Testis (tissue), 3 donors: ENCODE measurements around the gene NPB. TPM values are rescaled to one million over a fixed set of nuclear protein-coding genes. Genes with fewer than 3 reads are reported as not detected.

Experiments used
- DNase-seq: peaks from one replicate; pipeline ENCODE4 v3.0.0-alpha.2; 2019
- H3K27ac ChIP-seq, 2 donors: fragments of 200-600 bp; sonication (generic); one replicate each; pipeline ENCODE4 v1.5.1; 2019
- H3K27me3 ChIP-seq: fragments of 200-600 bp; sonication (generic); one replicate; pipeline ENCODE4 v1.5.1; 2019
- H3K36me3 ChIP-seq: fragments of 200-600 bp; sonication (generic); one replicate; pipeline ENCODE4 v1.5.1; 2017; ENCODE audit warnings: low read depth; ENCODE audit errors: missing control alignments
- H3K4me1 ChIP-seq: fragments of 200-600 bp; sonication (generic); one replicate; pipeline ENCODE4 v1.5.1; 2019
- H3K4me3 ChIP-seq, 2 donors: fragments of 200-600 bp; sonication (generic); one replicate each; pipeline ENCODE4 v1.5.1; 2017 to 2019
- H3K9me3 ChIP-seq: fragments of 200-600 bp; sonication (generic); one replicate; pipeline ENCODE4 v1.5.1; 2017
- POLR2A ChIP-seq: fragments of 450-650 bp; IDR thresholded peaks from one replicate; pipeline ENCODE4 v1.6.1; 2017; ENCODE audit warnings: antibody characterized with exemption, mild to moderate bottlenecking, moderate library complexity
- WGBS, 2 donors: methylation state at CpG; one replicate each; pipeline ENCODE4 v1.1.5; 2018; 5-methylcytosine and 5-hydroxymethylcytosine counted together
- intact Hi-C: fragments of 100-400 bp; cut with DNase I; formaldehyde crosslinking; loops from one replicate; pipeline ENCODE4 v1.15.1; 2023; ENCODE audit warnings: low total_unique reads
- polyA plus RNA-seq: library from polyadenylated mRNA; stranded (reverse); fragments of 350-450 nt; fragmentation: Illumina TruSeq; extraction: RNeasy Lipid Tissue Mini Kit (QIAGEN cat#74804); gene quantifications from one replicate; pipeline ENCODE4 v1.2.3, GENCODE V29; 2014; ENCODE audit warnings: low read depth, low replicate concordance; ENCODE audit not compliant: insufficient read depth
- total RNA-seq, 2 donors: library from RNA; depleted of rRNA; stranded (reverse); fragments of >200 nt; gene quantifications; one replicate each; pipeline ENCODE4 v1.2.3, GENCODE V29; 2016
- TF ChIP-seq, protein P1 (sequence below), 3 experiments: fragments of 450-650 bp in 2 of 3; fragments of 200-600 bp in 1 of 3; sonication (generic) in 1 of 3; IDR thresholded peaks; one replicate each; pipeline ENCODE4 v1.5.1; 2016 to 2019; ENCODE audit warnings: antibody characterized with exemption in 3 of 3, mild to moderate bottlenecking in 2 of 3, moderate library complexity in 1 of 3

Gene NPB
- total and polyA plus RNA-seq, 3 donors from 2014 or later: 1.8 to 27.3 (median 22.7) TPM

DNA sequence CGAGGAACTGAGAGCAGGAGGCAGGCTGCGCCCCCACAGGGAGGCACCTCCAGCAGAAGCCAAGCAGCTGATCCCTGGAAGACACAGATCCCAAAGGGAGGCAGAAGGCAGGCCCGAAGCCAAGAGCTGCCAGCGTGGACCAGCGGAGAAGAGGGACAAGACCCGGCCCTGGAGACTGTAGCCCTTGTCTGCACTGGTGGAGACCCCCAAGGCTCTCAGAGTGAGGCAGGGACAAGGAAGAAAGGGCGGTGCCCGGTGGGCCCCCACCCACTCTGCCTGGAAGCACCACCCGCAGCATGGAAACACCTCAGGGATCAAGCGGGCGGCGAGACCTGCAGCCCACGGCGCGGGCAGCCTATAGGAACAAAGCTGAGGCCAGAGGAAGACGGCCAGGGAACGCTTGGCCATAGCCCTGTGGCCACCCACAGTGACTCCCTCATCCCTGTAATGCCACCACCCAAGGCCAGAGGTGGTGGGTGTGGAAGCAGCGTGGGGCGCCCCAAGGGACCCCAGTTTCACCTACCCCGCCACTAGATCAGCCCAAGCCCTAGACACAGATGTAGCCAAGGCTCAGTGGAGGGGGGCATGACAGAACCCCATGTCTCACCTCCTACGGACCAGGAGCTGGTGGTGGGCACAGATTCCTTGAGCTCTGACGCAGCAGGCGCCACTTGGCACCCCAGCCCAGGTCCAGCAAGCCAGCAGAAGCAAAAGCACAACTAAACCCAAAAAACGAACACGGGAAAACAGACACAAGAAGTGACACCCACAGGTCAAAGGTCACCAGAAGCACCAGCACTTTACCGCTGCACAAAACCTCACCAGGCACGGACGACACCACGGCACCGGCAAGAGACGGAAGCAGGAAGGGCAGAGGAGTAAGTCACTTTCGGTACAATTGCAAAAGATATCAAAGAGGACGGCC, 18.8 kb downstream of the NPB start:
- Histone ChIP-seq H3K4me1 (peaks cover 45% of the 10 kb centered on the region), H3K36me3 (no peaks in the 10 kb centered on the region), H3K4me3 (no peak overlapping the region), H3K9me3 (no peaks in the 10 kb centered on the region), H3K27ac (no peak overlapping the region), H3K27me3 (no peaks in the 10 kb centered on the region)
- DNase-seq: no peak
- 84 to 86% methylated on average over 30 to 33 of the region's 33 CpGs for WGBS, 2 donors
- TF ChIP-seq, protein P1, sequence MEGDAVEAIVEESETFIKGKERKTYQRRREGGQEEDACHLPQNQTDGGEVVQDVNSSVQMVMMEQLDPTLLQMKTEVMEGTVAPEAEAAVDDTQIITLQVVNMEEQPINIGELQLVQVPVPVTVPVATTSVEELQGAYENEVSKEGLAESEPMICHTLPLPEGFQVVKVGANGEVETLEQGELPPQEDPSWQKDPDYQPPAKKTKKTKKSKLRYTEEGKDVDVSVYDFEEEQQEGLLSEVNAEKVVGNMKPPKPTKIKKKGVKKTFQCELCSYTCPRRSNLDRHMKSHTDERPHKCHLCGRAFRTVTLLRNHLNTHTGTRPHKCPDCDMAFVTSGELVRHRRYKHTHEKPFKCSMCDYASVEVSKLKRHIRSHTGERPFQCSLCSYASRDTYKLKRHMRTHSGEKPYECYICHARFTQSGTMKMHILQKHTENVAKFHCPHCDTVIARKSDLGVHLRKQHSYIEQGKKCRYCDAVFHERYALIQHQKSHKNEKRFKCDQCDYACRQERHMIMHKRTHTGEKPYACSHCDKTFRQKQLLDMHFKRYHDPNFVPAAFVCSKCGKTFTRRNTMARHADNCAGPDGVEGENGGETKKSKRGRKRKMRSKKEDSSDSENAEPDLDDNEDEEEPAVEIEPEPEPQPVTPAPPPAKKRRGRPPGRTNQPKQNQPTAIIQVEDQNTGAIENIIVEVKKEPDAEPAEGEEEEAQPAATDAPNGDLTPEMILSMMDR (IDR thresholded peaks at IDR 0.05): no peak
- TF ChIP-seq POLR2A: no peak
- intact Hi-C loops: no loop called here

DNA sequence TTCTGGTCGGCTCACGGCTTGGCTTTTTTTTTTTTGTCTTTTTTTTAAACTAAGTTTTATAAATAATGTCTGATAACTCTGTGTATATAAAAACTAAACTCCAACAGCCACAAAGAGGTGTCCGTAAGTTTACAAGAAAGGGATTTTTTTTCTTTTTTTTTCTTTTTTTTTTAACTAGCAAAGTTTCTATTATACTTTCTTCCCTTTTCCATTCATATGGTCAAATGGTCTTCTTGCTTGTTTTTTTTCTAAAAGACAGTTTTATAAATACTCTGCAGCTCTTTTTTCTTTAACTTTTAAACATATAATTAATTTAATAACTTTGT, 19.5 kb downstream of the NPB start:
- no peak for DNase-seq
- H3K4me3 ChIP-seq: no peak overlapping the region
- H3K9me3 ChIP-seq: no peaks in the 10 kb centered on the region
- WGBS, 2 donors: 83 to 88% methylated on average over 3 of the region's 3 CpGs
- H3K36me3 ChIP-seq: no peaks in the 10 kb centered on the region
- no peak overlapping the region for H3K27ac ChIP-seq
- intact Hi-C loops: no loop called here
- TF ChIP-seq POLR2A: no peak
- TF ChIP-seq, protein P1 (IDR thresholded peaks at IDR 0.05): no peak
- H3K4me1 ChIP-seq: peaks cover 51% of the 10 kb centered on the region
- H3K27me3 ChIP-seq: no peaks in the 10 kb centered on the region

DNA sequence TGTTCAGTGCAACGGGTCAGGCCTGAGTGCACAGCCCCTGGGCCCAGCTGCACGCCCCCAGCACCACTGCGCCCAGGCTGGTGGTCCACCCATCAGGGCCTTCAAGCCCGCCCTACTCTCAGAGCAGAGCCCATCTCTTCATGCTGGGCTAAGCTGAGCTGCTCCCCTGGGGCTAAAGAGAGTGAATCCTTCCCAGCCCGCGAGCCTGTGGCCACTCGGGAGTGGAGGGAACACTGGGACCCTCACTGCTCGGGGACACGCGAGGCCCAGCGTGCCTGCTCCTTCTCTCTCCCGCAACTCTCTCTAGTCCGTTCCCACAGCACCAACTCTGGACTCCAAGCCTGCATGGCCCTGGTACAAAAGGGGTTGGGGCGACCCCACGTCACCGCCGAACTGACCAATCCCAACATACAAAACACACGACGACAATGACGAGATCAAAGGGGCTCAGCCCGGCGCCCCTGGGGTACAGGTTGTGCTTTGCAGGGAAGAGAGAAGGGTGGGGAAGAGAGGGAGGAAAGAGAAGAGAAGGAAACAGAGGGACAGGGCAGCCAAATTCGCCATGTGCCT, 20.0 kb downstream of the NPB start:
- H3K27ac ChIP-seq: no peak overlapping the region
- TF ChIP-seq, protein P1 (IDR thresholded peaks at IDR 0.05): no peak
- TF ChIP-seq POLR2A: no peak
- H3K36me3 ChIP-seq: no peaks in the 10 kb centered on the region
- intact Hi-C loops: no loop called here
- no peaks in the 10 kb centered on the region for H3K27me3 ChIP-seq
- no peak for DNase-seq
- H3K4me3 ChIP-seq: no peak overlapping the region
- H3K9me3 ChIP-seq: no peaks in the 10 kb centered on the region
- peaks cover 45% of the 10 kb centered on the region for H3K4me1 ChIP-seq
- WGBS, 2 donors: 92 to 93% methylated on average over 13 to 23 of the region's 23 CpGs

DNA sequence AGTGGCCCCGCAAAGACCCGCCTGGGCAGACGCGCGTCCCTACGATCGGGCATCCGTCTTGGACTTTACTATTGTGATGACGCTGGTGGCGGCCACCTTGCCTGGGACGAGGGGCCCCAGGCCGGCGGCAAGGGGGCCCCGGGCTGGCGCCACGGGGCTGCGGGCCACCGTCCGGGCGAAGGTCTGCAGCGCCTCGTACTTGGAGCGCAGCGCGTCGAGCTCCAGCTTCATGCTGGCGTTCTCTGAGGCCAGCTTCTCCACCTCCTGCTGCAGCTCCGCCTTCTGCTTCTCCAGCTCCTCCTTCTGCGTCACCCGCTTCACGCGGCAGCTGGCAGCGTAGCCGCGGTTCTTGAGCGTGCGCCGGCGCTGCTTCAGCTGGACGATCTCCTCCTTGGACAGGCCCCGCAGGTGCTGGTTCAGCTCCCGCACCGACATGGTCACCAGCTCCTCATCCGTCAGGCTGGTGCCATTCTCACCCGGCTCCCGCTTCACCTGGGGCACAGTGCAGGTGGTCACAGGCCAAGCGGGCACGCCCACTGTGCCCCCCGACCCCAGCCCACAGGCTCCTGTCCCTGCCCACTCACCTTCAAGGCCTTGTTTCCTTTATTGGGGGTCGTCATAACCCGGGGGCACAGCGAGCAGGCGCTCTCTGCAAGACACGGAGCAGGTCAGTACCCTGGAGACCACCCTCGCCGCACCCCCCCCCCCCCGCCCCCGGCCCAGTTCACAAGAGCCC, 20.7 kb downstream of the NPB start:
- H3K27ac ChIP-seq: peak overlapping the region in 1 of 2 donors; percentile 69
- H3K36me3 ChIP-seq: no peaks in the 10 kb centered on the region
- peaks cover 43% of the 10 kb centered on the region for H3K4me1 ChIP-seq
- DNase-seq: no peak
- no peaks in the 10 kb centered on the region for H3K27me3 ChIP-seq
- peak overlapping the region in 1 of 2 donors; percentile 5 for H3K4me3 ChIP-seq
- no peaks in the 10 kb centered on the region for H3K9me3 ChIP-seq
- WGBS, 2 donors: 84 to 90% methylated on average over 51 to 53 of the region's 58 CpGs
- TF ChIP-seq, protein P1 (IDR thresholded peaks at IDR 0.05): no peak
- TF ChIP-seq POLR2A: no peak
- intact Hi-C loops: no loop called here
